ENCODE results near the gene SLC4A1. TPM values are rescaled to one million over a fixed set of nuclear protein-coding genes. Genes with fewer than 3 reads are reported as not detected.
A peak's percentile ranks its signal among the peaks of the same experiment; 100 is the strongest.

SLC4A1 gene
- total RNA-seq, 4 donors from 2014 or later: not detected

DNA sequence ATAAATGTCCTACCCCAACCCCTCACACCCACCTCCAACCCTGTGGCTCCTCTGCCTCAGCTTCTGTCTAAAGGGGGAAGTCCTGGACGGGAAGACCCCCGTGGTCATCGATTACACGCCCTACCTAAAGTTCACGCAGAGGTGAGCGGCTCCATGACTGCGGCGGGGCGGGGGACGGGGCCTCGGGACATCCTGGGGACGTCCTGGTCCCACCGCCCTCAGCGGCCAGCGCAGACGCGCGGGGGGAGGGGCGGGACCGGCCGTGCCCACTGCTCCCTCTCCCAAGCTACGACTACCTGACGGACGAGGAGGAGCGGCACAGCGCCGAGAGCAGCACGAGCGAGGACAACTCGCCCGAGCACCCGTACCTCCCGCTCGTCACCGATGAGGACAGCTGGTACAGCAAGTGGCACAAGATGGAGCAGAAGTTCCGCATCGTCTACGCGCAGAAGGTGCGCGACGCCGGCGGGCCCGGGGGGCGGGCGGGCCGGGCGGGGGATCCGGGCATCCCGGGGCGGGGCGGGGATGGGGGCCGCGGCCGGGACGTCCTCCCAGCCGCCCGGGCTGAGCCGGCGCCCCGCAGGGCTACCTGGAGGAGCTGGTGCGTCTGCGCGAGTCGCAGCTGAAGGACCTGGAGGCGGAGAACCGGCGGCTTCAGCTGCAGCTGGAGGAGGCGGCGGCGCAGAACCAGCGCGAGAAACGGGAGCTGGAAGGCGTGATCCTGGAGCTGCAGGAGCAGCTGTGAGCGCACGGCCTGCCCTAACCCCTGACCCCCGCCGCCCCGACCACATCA is 47.1 kb upstream of the SLC4A1 start:
- Histone ChIP-seq H3K9me3 (no peaks in the 10 kb centered on the region), H3K4me3 (peak overlapping the region in 2 of 4 donors; percentile 17 to 46), H3K36me3 (peaks cover 0 to 3% (median 1%) of the 10 kb centered on the region in 4 donors), H3K27ac (no peak overlapping the region), H3K4me1 (peaks cover 0 to 10% (median 6%) of the 10 kb centered on the region in 4 donors), H3K27me3 (peaks cover 52% of the 10 kb centered on the region)
- TF ChIP-seq EP300 (IDR thresholded peaks at IDR 0.05; ENCODE audit: low read depth) (no peak), POLR2AphosphoS5 (IDR thresholded peaks at IDR 0.05) (no peak), POLR2A (IDR thresholded peaks at IDR 0.05) (no peak)
- TF ChIP-seq, protein P1, sequence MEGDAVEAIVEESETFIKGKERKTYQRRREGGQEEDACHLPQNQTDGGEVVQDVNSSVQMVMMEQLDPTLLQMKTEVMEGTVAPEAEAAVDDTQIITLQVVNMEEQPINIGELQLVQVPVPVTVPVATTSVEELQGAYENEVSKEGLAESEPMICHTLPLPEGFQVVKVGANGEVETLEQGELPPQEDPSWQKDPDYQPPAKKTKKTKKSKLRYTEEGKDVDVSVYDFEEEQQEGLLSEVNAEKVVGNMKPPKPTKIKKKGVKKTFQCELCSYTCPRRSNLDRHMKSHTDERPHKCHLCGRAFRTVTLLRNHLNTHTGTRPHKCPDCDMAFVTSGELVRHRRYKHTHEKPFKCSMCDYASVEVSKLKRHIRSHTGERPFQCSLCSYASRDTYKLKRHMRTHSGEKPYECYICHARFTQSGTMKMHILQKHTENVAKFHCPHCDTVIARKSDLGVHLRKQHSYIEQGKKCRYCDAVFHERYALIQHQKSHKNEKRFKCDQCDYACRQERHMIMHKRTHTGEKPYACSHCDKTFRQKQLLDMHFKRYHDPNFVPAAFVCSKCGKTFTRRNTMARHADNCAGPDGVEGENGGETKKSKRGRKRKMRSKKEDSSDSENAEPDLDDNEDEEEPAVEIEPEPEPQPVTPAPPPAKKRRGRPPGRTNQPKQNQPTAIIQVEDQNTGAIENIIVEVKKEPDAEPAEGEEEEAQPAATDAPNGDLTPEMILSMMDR (IDR thresholded peaks at IDR 0.05): no peak
- intact Hi-C loops (cut with DNase I; ENCODE audit: low total_unique reads) (loop anchor here (5.0 kb wide), 1 partner anchor 88 kb away; no protein-coding TSS in a partner anchor), in situ Hi-C loops (cut with MboI; ENCODE audit: low pct_ligation_motif_present in 1 of 4, low pct_unique_long_range_greater_than_20kb in 1 of 4, low sequenced_read_pairs in 3 of 4) (no loop called here)
- DNase-seq: peak; percentile 25
- WGBS, 2 donors (ENCODE audit: low coverage in 1 of 2): 2% methylated on average over 46 of the region's 81 CpGs; no CpG with 5 or more reads in 1 of the 2 donors

DNA sequence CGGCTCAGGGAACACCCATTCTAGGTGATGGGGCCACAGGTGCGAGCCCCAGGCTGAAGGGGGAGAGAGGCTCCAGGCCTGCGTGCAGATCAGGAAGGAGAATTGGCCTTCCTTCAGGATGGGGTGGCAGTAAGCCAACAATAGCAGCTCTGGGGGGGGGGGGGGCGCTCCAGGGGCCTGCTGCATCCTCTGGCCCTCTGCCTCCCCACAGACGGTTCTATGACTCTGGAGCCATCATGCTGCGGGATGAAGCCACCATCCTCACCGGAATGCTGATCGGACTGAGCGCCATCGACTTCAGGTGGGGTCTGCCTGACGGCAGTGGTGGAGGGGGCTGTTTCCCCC is 46.6 kb upstream of the SLC4A1 start:
- peaks cover 0 to 10% (median 6%) of the 10 kb centered on the region in 4 donors for H3K4me1 ChIP-seq
- intact Hi-C loops (cut with DNase I; ENCODE audit: low total_unique reads): no loop called here
- H3K9me3 ChIP-seq: no peaks in the 10 kb centered on the region
- H3K36me3 ChIP-seq: no peaks in the 10 kb centered on the region
- no peak overlapping the region for H3K27ac ChIP-seq
- H3K4me3 ChIP-seq: no peak overlapping the region
- in situ Hi-C loops (cut with MboI; ENCODE audit: low pct_ligation_motif_present in 1 of 4, low pct_unique_long_range_greater_than_20kb in 1 of 4, low sequenced_read_pairs in 3 of 4): no loop called here
- peaks cover 56% of the 10 kb centered on the region for H3K27me3 ChIP-seq
- TF ChIP-seq, protein P1 (IDR thresholded peaks at IDR 0.05): no peak
- no peak for TF ChIP-seq POLR2AphosphoS5 (IDR thresholded peaks at IDR 0.05)
- no peak for TF ChIP-seq POLR2A (IDR thresholded peaks at IDR 0.05)
- TF ChIP-seq EP300 (IDR thresholded peaks at IDR 0.05; ENCODE audit: low read depth): no peak
- DNase-seq: no peak
- 28% methylated on average over 10 of the region's 11 CpGs; no CpG with 5 or more reads in 1 of the 2 donors for WGBS, 2 donors (ENCODE audit: low coverage in 1 of 2)

DNA sequence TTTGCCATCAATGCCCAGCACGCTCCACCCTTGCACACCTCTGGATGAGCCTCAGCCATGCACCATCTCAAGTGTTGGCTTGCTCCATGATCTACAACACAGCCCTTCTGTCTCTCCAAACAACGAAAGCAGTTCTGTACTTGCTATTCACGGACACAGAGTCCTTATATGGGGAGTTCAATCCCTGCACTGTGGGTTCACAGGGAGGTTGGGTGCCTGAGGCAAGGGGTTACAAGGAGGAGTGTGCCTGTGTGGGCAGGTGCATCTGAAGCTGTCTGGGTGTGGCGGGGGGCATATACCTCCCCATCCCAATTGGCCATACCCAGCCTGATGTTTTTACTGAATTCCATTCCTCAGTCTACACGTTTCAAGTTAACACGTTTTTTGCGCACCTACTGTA is 46.1 kb upstream of the SLC4A1 start:
- H3K4me1 ChIP-seq: peaks cover 0 to 12% (median 7%) of the 10 kb centered on the region in 4 donors
- TF ChIP-seq POLR2A (IDR thresholded peaks at IDR 0.05): no peak
- TF ChIP-seq, protein P1 (IDR thresholded peaks at IDR 0.05): no peak
- no peak for TF ChIP-seq EP300 (IDR thresholded peaks at IDR 0.05; ENCODE audit: low read depth)
- no peak for TF ChIP-seq POLR2AphosphoS5 (IDR thresholded peaks at IDR 0.05)
- no peak overlapping the region for H3K27ac ChIP-seq
- intact Hi-C loops (cut with DNase I; ENCODE audit: low total_unique reads) (no loop called here), in situ Hi-C loops (cut with MboI; ENCODE audit: low pct_ligation_motif_present in 1 of 4, low pct_unique_long_range_greater_than_20kb in 1 of 4, low sequenced_read_pairs in 3 of 4) (no loop called here)
- H3K9me3 ChIP-seq: no peaks in the 10 kb centered on the region
- no peaks in the 10 kb centered on the region for H3K36me3 ChIP-seq
- whole genome bisulfite sequencing, 2 donors (ENCODE audit: low coverage in 1 of 2): 70 to 78% methylated on average over 2 to 7 of the region's 7 CpGs
- H3K27me3 ChIP-seq: peaks cover 59% of the 10 kb centered on the region
- DNase-seq: no peak
- no peak overlapping the region for H3K4me3 ChIP-seq

DNA sequence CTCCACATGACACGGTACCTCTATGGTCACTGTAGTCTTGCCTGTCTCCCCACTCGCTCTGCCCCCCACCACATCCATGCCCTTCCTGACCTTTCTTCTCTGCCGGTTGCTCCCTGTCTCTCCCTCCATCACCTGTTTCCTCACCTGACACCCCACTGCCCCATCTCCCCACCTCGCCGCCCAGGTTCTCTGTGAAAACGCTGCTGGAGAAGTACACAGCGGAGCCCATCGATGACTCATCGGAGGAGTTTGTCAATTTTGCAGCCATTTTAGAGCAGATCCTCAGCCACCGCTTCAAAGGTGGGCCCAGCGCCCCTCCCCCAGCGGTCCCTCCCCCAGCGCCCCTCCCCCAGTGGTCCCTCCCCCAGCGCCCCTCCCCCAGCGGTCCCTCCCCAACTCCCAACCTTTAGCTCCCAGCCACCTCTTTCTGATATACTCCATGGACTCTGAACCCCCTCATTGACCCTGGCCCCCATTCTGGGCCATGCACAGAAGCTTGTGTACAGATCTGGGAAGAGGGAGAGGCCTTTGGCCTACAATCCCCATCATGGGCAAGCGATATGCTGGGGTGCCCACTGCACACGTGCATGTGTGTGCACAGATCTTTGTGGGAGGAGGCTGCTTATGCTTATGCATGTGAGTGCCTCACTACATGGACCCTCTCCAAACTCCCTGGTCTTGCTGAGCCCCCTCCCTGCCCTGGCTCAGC is 44.6 kb upstream of the SLC4A1 start:
- H3K4me3 ChIP-seq: no peak overlapping the region
- DNase-seq: no peak
- peaks cover 67% of the 10 kb centered on the region for H3K27me3 ChIP-seq
- no peaks in the 10 kb centered on the region for H3K9me3 ChIP-seq
- WGBS, 2 donors (ENCODE audit: low coverage in 1 of 2): 50 to 64% methylated on average over 5 to 17 of the region's 17 CpGs
- H3K27ac ChIP-seq: no peak overlapping the region
- H3K36me3 ChIP-seq: no peaks in the 10 kb centered on the region
- TF ChIP-seq POLR2AphosphoS5 (IDR thresholded peaks at IDR 0.05): no peak
- TF ChIP-seq, protein P1 (IDR thresholded peaks at IDR 0.05): no peak
- TF ChIP-seq EP300 (IDR thresholded peaks at IDR 0.05; ENCODE audit: low read depth): no peak
- TF ChIP-seq POLR2A (IDR thresholded peaks at IDR 0.05): no peak
- in situ Hi-C loops (cut with MboI; ENCODE audit: low pct_ligation_motif_present in 1 of 4, low pct_unique_long_range_greater_than_20kb in 1 of 4, low sequenced_read_pairs in 3 of 4) (no loop called here), intact Hi-C loops (cut with DNase I; ENCODE audit: low total_unique reads) (no loop called here)
- H3K4me1 ChIP-seq: peaks cover 5 to 27% (median 19%) of the 10 kb centered on the region in 4 donors
